Measurements from ENCODE around the gene TSNAXIP1. TPM values are rescaled to one million over a fixed set of nuclear protein-coding genes. Genes with fewer than 3 reads are reported as not detected.

TSNAXIP1 gene
- total RNA-seq: 1.8 to 3.1 TPM (median 2.3 TPM) in 3 replicates
- long read RNA-seq, partial matches to known transcripts: 0 of 2 reads
- long read RNA-seq, other reads (novel, unspliced or antisense): 2 of 2 reads

GRCh38 chr16:67806428-67807147, at the start of gene TSNAXIP1, which contains the start of gene RANBP10:
Gene TSNAXIP1, plus strand, starts transcription at chr16:67806889. Its CDS starts 261 bp downstream, at chr16:67807150.
Gene RANBP10, minus strand, starts transcription at chr16:67806560. Its CDS starts 24 bp downstream, at chr16:67806536.
- TF ChIP-seq CTCF (IDR thresholded peaks at IDR 0.05): no peak
- Mint-ChIP-seq H3K9me3 (ENCODE audit: low read depth) (no peaks in the 10 kb centered on the region), H3K4me1 (ENCODE audit: low read depth) (peaks cover 21% of the 10 kb centered on the region), H3K27me3 (ENCODE audit: low read depth) (no peaks in the 10 kb centered on the region), H3K27ac (ENCODE audit: unreplicated experiment) (peak within 1 kb of the TSS; percentile 90), H3K4me3 (ENCODE audit: unreplicated experiment) (peak within 1 kb of the TSS; percentile 95), H3K36me3 (ENCODE audit: low read depth) (peaks cover 5% of the 10 kb centered on the region)
- DNase-seq (ENCODE audit: low spot score): peak; percentile 98

- DNase-seq (ENCODE audit: low spot score): no peak
- Mint-ChIP-seq H3K4me1 (ENCODE audit: low read depth) (no peaks in the 10 kb centered on the region), H3K27me3 (ENCODE audit: low read depth) (no peaks in the 10 kb centered on the region), H3K4me3 (ENCODE audit: unreplicated experiment) (no peak overlapping the region), H3K27ac (ENCODE audit: unreplicated experiment) (no peak overlapping the region), H3K36me3 (ENCODE audit: low read depth) (peaks cover 8% of the 10 kb centered on the region), H3K9me3 (ENCODE audit: low read depth) (no peaks in the 10 kb centered on the region)
- TF ChIP-seq CTCF (IDR thresholded peaks at IDR 0.05): no peak
Measured at GRCh38 chr16:67758006-67758405, 48.7 kb upstream of the TSNAXIP1 start.

GRCh38 chr16:67758966-67759365, 47.7 kb upstream of the TSNAXIP1 start:
- Mint-ChIP-seq H3K4me1 (ENCODE audit: low read depth) (no peaks in the 10 kb centered on the region), H3K9me3 (ENCODE audit: low read depth) (no peaks in the 10 kb centered on the region), H3K4me3 (ENCODE audit: unreplicated experiment) (no peak overlapping the region), H3K27ac (ENCODE audit: unreplicated experiment) (no peak overlapping the region), H3K27me3 (ENCODE audit: low read depth) (no peaks in the 10 kb centered on the region), H3K36me3 (ENCODE audit: low read depth) (peaks cover 5% of the 10 kb centered on the region)
- DNase-seq (ENCODE audit: low spot score): no peak
- no peak for TF ChIP-seq CTCF (IDR thresholded peaks at IDR 0.05)

GRCh38 chr16:67760206-67760955, 46.3 kb upstream of the TSNAXIP1 start:
- DNase-seq (ENCODE audit: low spot score): no peak
- H3K27ac Mint-ChIP-seq (ENCODE audit: unreplicated experiment): no peak overlapping the region
- H3K27me3 Mint-ChIP-seq (ENCODE audit: low read depth): no peaks in the 10 kb centered on the region
- no peaks in the 10 kb centered on the region for H3K4me1 Mint-ChIP-seq (ENCODE audit: low read depth)
- no peaks in the 10 kb centered on the region for H3K9me3 Mint-ChIP-seq (ENCODE audit: low read depth)
- H3K4me3 Mint-ChIP-seq (ENCODE audit: unreplicated experiment): no peak overlapping the region
- TF ChIP-seq CTCF (IDR thresholded peaks at IDR 0.05): no peak
- peaks cover 4% of the 10 kb centered on the region for H3K36me3 Mint-ChIP-seq (ENCODE audit: low read depth)

- Mint-ChIP-seq H3K27me3 (ENCODE audit: low read depth) (no peaks in the 10 kb centered on the region), H3K9me3 (ENCODE audit: low read depth) (no peaks in the 10 kb centered on the region), H3K4me1 (ENCODE audit: low read depth) (no peaks in the 10 kb centered on the region), H3K36me3 (ENCODE audit: low read depth) (peaks cover 4% of the 10 kb centered on the region), H3K4me3 (ENCODE audit: unreplicated experiment) (no peak overlapping the region), H3K27ac (ENCODE audit: unreplicated experiment) (peak overlapping the region; percentile 49)
- DNase-seq (ENCODE audit: low spot score): no peak
- no peak for TF ChIP-seq CTCF (IDR thresholded peaks at IDR 0.05)
Measured at GRCh38 chr16:67760956-67761230, 45.8 kb upstream of the TSNAXIP1 start.
